ENCODE data around the gene SPRED3. TPM values are rescaled to one million over a fixed set of nuclear protein-coding genes. Genes with fewer than 3 reads are reported as not detected.
A peak's percentile ranks its signal among the peaks of the same experiment; 100 is the strongest.

SPRED3 gene
- polyA plus RNA-seq, 4 donors, result 0.85 to 2.7 (median 1.8) TPM

DNA sequence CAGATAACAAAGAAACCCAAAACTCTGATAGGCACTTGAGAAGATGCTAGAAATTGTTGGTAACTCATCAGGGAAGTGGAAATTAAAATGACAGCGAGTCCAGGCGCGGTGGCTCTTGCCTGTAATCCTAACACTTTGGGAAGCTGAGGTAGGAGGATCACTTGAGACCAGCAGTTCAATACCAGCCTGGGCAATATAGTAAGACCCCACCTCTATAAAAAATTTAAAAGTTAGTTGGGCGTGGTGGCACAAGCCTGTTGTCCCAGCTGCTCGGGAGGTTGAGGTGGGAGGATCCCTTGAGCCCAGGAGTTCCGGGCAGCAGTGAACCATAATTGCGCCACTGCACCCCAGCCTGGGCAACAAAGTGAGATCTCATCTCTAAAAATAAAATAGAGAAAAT lies 42.4 kb downstream of the SPRED3 start:
- DNase-seq (no peak), FAIRE-seq (no peak)
- Histone ChIP-seq H3K27ac (ENCODE audit: low read depth in 1 of 3, low read length in 2 of 3) (no peak overlapping the region), H3K36me3 (ENCODE audit: control insufficient read depth in 3 of 3, insufficient read depth in 2 of 3, low read depth in 1 of 3, low read length in 3 of 3) (no peaks in the 10 kb centered on the region), H3K4me1 (ENCODE audit: control insufficient read depth in 3 of 3, insufficient read depth in 2 of 3, low read depth in 1 of 3, low read length in 2 of 3) (no peaks in the 10 kb centered on the region), H3K4me3 (ENCODE audit: low read depth in 1 of 3, low read length in 3 of 3) (no peak overlapping the region), H3K9me3 (ENCODE audit: control insufficient read depth in 2 of 2, insufficient read depth in 1 of 2, low read depth in 1 of 2, low read length in 1 of 2) (no peaks in the 10 kb centered on the region), H3K27me3 (ENCODE audit: control insufficient read depth in 3 of 3, insufficient read depth in 3 of 3, low read length in 3 of 3) (peaks cover 0 to 30% (median 6%) of the 10 kb centered on the region in 3 donors)
- 76 to 84% (median 82%) methylated on average over 7 of the region's 7 CpGs for WGBS, 3 donors

DNA sequence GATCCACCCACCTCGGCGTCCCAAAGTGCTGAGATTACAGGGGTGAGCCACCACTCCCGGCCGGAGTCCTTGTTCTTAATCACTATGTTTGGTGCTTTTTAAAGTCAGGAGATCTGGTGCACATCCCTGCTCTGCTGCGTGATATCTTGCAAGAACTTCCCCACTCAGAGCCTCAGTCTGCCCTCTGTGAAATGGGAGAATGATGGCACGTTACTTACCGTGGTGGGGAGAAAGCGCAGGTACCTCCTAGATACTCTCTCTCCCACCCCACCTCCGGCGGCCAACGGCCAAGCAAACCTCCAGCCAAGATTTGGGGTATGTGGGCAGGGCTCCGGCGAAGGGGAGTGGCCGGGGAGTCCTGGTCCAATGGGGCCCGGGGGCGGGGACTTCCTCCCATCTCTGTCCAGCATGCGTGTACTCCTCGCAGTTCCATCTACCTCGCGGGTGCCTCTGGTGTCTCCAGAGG lies 44.8 kb downstream of the SPRED3 start, which contains the start of gene RYR1:
Gene RYR1, plus strand, starts transcription at position 424 of the 466 bp plus-strand sequence. CDS start 139 bp downstream, outside the sequence.
- Histone ChIP-seq H3K4me1 (ENCODE audit: control insufficient read depth in 3 of 3, insufficient read depth in 2 of 3, low read depth in 1 of 3, low read length in 2 of 3) (no peaks in the 10 kb centered on the region), H3K36me3 (ENCODE audit: control insufficient read depth in 3 of 3, insufficient read depth in 2 of 3, low read depth in 1 of 3, low read length in 3 of 3) (no peaks in the 10 kb centered on the region), H3K4me3 (ENCODE audit: low read depth in 1 of 3, low read length in 3 of 3) (no peak within 1 kb of the TSS), H3K27ac (ENCODE audit: low read depth in 1 of 3, low read length in 2 of 3) (no peak within 1 kb of the TSS), H3K27me3 (ENCODE audit: control insufficient read depth in 3 of 3, insufficient read depth in 3 of 3, low read length in 3 of 3) (peaks cover 0 to 28% (median 6%) of the 10 kb centered on the region in 3 donors), H3K9me3 (ENCODE audit: control insufficient read depth in 2 of 2, insufficient read depth in 1 of 2, low read depth in 1 of 2, low read length in 1 of 2) (no peaks in the 10 kb centered on the region)
- no peak for FAIRE-seq
- peak in 1 of 2 donors; percentile 6 for DNase-seq
- WGBS, 3 donors, result 12 to 17% (median 13%) methylated on average over 20 of the region's 20 CpGs

DNA sequence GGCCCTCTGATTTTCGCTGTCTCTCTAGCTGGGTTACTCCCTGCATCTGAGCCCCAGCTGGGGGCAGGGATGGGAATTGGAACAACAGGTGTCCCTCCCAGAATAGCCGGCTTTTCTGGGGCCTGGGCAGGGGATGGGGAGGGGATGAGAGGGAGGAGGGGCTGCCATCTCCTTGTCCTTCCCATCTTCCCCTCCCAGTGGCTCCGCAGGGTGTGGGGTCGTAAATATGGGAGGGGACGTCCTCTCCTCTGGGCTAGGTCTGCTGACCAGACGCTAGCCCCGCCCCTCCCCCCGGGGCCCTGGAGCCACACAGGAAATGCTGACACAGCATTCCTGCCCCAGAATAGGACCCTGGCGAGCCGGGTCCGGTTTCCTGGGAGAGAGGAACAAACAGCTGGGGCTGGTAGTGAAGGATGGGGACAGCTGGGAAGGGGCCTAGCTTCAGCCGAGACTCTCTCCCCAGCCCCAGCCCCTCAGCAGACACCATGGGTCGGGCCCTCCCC lies 46.1 kb downstream of the SPRED3 start:
- no peak for FAIRE-seq
- H3K9me3 ChIP-seq (ENCODE audit: control insufficient read depth in 2 of 2, insufficient read depth in 1 of 2, low read depth in 1 of 2, low read length in 1 of 2), result no peaks in the 10 kb centered on the region
- H3K4me3 ChIP-seq (ENCODE audit: low read depth in 1 of 3, low read length in 3 of 3), result no peak overlapping the region
- H3K27ac ChIP-seq (ENCODE audit: low read depth in 1 of 3, low read length in 2 of 3), result no peak overlapping the region
- no peaks in the 10 kb centered on the region for H3K36me3 ChIP-seq (ENCODE audit: control insufficient read depth in 3 of 3, insufficient read depth in 2 of 3, low read depth in 1 of 3, low read length in 3 of 3)
- 12 to 15% (median 14%) methylated on average over 10 to 13 of the region's 13 CpGs for WGBS, 3 donors
- H3K4me1 ChIP-seq (ENCODE audit: control insufficient read depth in 3 of 3, insufficient read depth in 2 of 3, low read depth in 1 of 3, low read length in 2 of 3), result no peaks in the 10 kb centered on the region
- H3K27me3 ChIP-seq (ENCODE audit: control insufficient read depth in 3 of 3, insufficient read depth in 3 of 3, low read length in 3 of 3), result peaks cover 0 to 24% (median 6%) of the 10 kb centered on the region in 3 donors
- no peak for DNase-seq

DNA sequence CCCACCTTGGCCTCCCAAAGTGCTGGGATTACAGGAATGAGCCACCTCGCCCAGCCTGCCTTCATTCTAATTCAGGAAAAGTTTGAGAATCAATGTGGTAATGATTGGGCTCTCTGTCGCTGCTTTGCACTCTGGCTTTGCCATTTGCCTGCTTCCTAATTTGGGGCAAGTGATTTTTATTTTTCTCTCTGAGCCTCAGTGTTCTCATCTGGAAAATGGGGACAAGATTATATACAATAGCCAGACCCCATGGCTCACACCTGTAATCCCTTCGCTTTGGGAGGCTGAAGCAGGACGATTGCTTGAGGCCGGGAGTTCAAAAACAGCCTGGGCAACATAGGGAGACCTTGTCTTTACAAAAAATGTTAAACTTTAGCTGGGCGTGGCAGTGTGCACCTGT lies 48.8 kb downstream of the SPRED3 start:
- FAIRE-seq (no peak), DNase-seq (no peak)
- WGBS, 3 donors, result 88 to 94% (median 90%) methylated on average over 6 of the region's 6 CpGs
- Histone ChIP-seq H3K4me1 (ENCODE audit: control insufficient read depth in 3 of 3, insufficient read depth in 2 of 3, low read depth in 1 of 3, low read length in 2 of 3) (no peaks in the 10 kb centered on the region), H3K27ac (ENCODE audit: low read depth in 1 of 3, low read length in 2 of 3) (no peak overlapping the region), H3K9me3 (ENCODE audit: control insufficient read depth in 2 of 2, insufficient read depth in 1 of 2, low read depth in 1 of 2, low read length in 1 of 2) (no peaks in the 10 kb centered on the region), H3K27me3 (ENCODE audit: control insufficient read depth in 3 of 3, insufficient read depth in 3 of 3, low read length in 3 of 3) (peaks cover 0 to 20% (median 6%) of the 10 kb centered on the region in 3 donors), H3K36me3 (ENCODE audit: control insufficient read depth in 3 of 3, insufficient read depth in 2 of 3, low read depth in 1 of 3, low read length in 3 of 3) (no peaks in the 10 kb centered on the region), H3K4me3 (ENCODE audit: low read depth in 1 of 3, low read length in 3 of 3) (no peak overlapping the region)

DNA sequence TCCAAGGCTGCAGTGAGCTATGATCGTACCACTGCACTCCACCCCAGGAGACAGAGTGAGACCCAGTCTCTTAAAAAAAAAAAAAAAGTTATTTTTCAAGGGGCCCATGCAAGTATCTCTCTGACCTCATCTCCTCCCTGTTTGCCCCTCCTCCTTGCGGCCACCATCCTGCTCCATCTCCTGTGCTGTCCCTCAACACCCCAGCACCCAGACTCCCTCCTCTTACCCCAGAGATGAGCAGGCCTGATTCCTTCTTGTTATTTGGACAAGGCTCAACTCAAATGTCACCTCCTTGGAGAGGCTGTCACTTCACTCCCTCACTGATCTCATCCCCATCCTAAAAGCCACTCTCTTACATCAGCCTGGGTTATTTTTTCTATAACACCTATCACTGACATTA lies 49.4 kb downstream of the SPRED3 start:
- 74 to 88% (median 82%) methylated on average over 2 of the region's 2 CpGs for WGBS, 3 donors

DNA sequence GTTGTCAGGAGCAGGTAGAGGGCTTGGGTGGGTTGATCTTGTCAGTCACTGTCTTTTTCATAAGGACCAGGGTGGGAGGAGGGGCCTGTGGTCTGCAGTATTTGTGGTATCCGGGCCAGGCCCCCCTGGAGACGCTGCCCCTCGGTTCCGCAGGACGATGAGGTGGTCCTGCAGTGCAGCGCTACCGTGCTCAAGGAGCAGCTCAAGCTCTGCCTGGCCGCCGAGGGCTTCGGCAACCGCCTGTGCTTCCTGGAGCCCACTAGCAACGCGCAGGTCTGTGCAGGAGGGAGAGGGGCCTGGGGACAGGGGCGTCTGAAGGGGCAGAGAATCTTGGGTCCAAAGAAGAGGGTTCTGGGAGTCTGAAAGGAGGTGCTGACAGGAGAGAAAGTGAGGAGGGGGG lies 52.1 kb downstream of the SPRED3 start:
- Histone ChIP-seq H3K4me3 (ENCODE audit: low read depth in 1 of 3, low read length in 3 of 3) (no peak overlapping the region), H3K4me1 (ENCODE audit: control insufficient read depth in 3 of 3, insufficient read depth in 2 of 3, low read depth in 1 of 3, low read length in 2 of 3) (no peaks in the 10 kb centered on the region), H3K27me3 (ENCODE audit: control insufficient read depth in 3 of 3, insufficient read depth in 3 of 3, low read length in 3 of 3) (no peaks in the 10 kb centered on the region), H3K9me3 (ENCODE audit: control insufficient read depth in 2 of 2, insufficient read depth in 1 of 2, low read depth in 1 of 2, low read length in 1 of 2) (no peaks in the 10 kb centered on the region), H3K27ac (ENCODE audit: low read depth in 1 of 3, low read length in 2 of 3) (no peak overlapping the region), H3K36me3 (ENCODE audit: control insufficient read depth in 3 of 3, insufficient read depth in 2 of 3, low read depth in 1 of 3, low read length in 3 of 3) (no peaks in the 10 kb centered on the region)
- DNase-seq (no peak), FAIRE-seq (no peak)
- WGBS, 3 donors, result 74 to 85% (median 82%) methylated on average over 14 of the region's 14 CpGs

More for the DNA sequence above, 49.4 kb downstream of the SPRED3 start:
- Histone ChIP-seq H3K36me3 (ENCODE audit: control insufficient read depth in 3 of 3, insufficient read depth in 2 of 3, low read depth in 1 of 3, low read length in 3 of 3) (no peaks in the 10 kb centered on the region), H3K4me3 (ENCODE audit: low read depth in 1 of 3, low read length in 3 of 3) (no peak overlapping the region), H3K27ac (ENCODE audit: low read depth in 1 of 3, low read length in 2 of 3) (no peak overlapping the region), H3K27me3 (ENCODE audit: control insufficient read depth in 3 of 3, insufficient read depth in 3 of 3, low read length in 3 of 3) (peaks cover 0 to 20% (median 6%) of the 10 kb centered on the region in 3 donors), H3K9me3 (ENCODE audit: control insufficient read depth in 2 of 2, insufficient read depth in 1 of 2, low read depth in 1 of 2, low read length in 1 of 2) (no peaks in the 10 kb centered on the region), H3K4me1 (ENCODE audit: control insufficient read depth in 3 of 3, insufficient read depth in 2 of 3, low read depth in 1 of 3, low read length in 2 of 3) (no peaks in the 10 kb centered on the region)
- no peak for DNase-seq
- FAIRE-seq, result no peak

DNA sequence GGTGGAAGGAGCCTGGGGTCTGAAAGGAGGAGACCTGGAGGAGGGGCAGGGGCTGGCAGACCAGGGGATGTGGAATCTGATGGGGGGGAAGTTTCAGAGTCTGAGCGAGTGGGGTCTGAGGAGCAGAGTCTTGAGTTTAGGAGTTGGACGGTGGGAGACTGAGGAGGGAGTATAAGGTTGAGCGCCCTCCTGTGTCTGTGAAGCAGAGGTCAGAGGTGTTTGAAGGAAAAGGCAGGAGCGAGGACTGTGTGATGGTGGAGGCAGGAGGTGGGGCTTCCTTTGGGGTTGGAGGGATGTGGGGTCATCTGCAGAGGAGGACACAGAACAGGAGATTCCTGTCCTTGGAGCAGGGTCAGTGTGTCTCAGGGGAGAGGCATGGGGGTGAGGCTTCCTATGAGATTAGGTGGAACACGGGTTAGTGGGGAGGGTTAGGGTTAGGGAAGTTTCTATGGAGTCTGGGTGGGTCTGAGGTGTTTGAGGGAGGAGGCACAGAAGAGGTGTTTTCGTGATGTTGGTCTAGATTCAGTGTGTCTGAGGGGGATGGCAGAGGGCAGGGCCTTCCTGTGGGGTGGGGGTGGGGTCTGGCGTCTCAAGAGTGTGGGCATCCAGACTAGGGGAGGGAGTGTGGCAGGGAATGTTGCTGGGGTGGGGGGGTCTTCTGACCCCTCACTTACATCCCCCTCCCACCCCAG lies 53.3 kb downstream of the SPRED3 start:
- H3K4me1 ChIP-seq (ENCODE audit: control insufficient read depth in 3 of 3, insufficient read depth in 2 of 3, low read depth in 1 of 3, low read length in 2 of 3), result no peaks in the 10 kb centered on the region
- no peak for FAIRE-seq
- 31 to 44% (median 31%) methylated on average over 6 to 7 of the region's 7 CpGs for WGBS, 3 donors

DNA sequence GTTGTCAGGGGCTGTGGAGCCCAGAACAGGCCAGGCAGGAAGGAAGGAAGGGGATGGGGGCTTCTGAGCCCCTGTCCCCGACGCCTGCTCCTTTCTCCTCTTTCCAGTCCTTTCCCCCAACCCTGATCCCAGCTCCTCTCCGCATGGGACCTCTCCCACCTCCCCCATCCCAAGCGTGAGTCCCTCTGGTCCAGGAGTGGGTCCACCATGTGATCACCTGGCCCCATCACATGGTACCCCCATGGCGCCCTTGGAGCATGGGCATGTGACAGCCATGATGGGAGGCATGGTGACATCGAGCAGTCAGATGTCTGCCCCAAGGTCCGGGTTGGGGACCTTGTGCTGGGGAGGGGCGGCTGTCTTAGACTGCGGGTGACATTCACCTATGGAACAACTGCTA lies 54.2 kb downstream of the SPRED3 start:
- H3K27me3 ChIP-seq (ENCODE audit: control insufficient read depth in 3 of 3, insufficient read depth in 3 of 3, low read length in 3 of 3), result no peaks in the 10 kb centered on the region
- H3K4me3 ChIP-seq (ENCODE audit: low read depth in 1 of 3, low read length in 3 of 3), result no peak overlapping the region
- no peak overlapping the region for H3K27ac ChIP-seq (ENCODE audit: low read depth in 1 of 3, low read length in 2 of 3)
- FAIRE-seq, result no peak
- 65 to 84% (median 70%) methylated on average over 8 to 9 of the region's 9 CpGs for WGBS, 3 donors
- H3K4me1 ChIP-seq (ENCODE audit: control insufficient read depth in 3 of 3, insufficient read depth in 2 of 3, low read depth in 1 of 3, low read length in 2 of 3), result no peaks in the 10 kb centered on the region
- no peaks in the 10 kb centered on the region for H3K36me3 ChIP-seq (ENCODE audit: control insufficient read depth in 3 of 3, insufficient read depth in 2 of 3, low read depth in 1 of 3, low read length in 3 of 3)
- DNase-seq, result no peak
- H3K9me3 ChIP-seq (ENCODE audit: control insufficient read depth in 2 of 2, insufficient read depth in 1 of 2, low read depth in 1 of 2, low read length in 1 of 2), result no peaks in the 10 kb centered on the region

More for the DNA sequence above, 53.3 kb downstream of the SPRED3 start:
- Histone ChIP-seq H3K9me3 (ENCODE audit: control insufficient read depth in 2 of 2, insufficient read depth in 1 of 2, low read depth in 1 of 2, low read length in 1 of 2) (no peaks in the 10 kb centered on the region), H3K27ac (ENCODE audit: low read depth in 1 of 3, low read length in 2 of 3) (no peak overlapping the region), H3K4me3 (ENCODE audit: low read depth in 1 of 3, low read length in 3 of 3) (no peak overlapping the region), H3K36me3 (ENCODE audit: control insufficient read depth in 3 of 3, insufficient read depth in 2 of 3, low read depth in 1 of 3, low read length in 3 of 3) (no peaks in the 10 kb centered on the region), H3K27me3 (ENCODE audit: control insufficient read depth in 3 of 3, insufficient read depth in 3 of 3, low read length in 3 of 3) (no peaks in the 10 kb centered on the region)
- no peak for DNase-seq
